Measurements from ENCODE around the gene KLK7.

Gene KLK7

DNA sequence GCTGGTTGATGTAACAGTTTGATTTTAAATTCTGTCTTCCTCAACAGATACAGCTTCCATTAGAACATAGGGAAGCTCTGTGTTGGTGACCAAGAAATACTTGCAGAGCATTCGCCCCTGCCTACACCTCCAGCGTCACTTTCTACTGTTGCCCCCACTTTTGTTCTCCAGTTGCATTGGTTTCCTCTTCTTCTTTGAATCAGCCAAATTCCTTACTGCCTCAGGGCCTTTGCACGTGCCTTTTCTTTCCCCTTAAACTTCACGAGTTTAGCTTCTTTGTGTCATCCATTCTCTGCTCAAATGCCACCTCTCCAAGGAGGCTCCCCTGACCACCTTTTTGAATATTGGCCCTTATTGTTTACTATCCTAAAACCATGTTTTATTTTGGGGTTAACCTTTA lies 36.6 kb downstream of the KLK7 start:
- Histone ChIP-seq H3K27ac (ENCODE audit: low read length, poor library complexity, severe bottlenecking) (no peak overlapping the region), H3K27me3 (ENCODE audit: control insufficient read depth in 1 of 2, insufficient read depth in 1 of 2, low read length in 2 of 2) (peaks cover 0 to 9% of the 10 kb centered on the region in 2 experiments), H3K4me2 (ENCODE audit: low read length, poor library complexity, severe bottlenecking) (peak overlapping the region; percentile 23), H3K23ac (ENCODE audit: low read length in 2 of 2) (no peak overlapping the region), H3K4ac (ENCODE audit: low read depth in 1 of 2, low read length in 2 of 2) (no peak overlapping the region), H2BK15ac (ENCODE audit: low read depth, poor library complexity, severe bottlenecking) (no peak overlapping the region), H3K79me1 (replicated peaks; ENCODE audit: low read length, poor library complexity, severe bottlenecking) (no peaks in the 10 kb centered on the region), H3K18ac (ENCODE audit: low read depth in 1 of 2, low read length in 2 of 2) (no peak overlapping the region), H2AFZ (ENCODE audit: low read depth, low read length) (no peak overlapping the region), H2AK5ac (ENCODE audit: low read length, severe bottlenecking) (no peak overlapping the region), H2BK5ac (ENCODE audit: low read depth, low read length, poor library complexity, severe bottlenecking) (no peak overlapping the region), H3K4me1 (ENCODE audit: control insufficient read depth, insufficient read depth, low read depth, low read length) (no peaks in the 10 kb centered on the region), H3K9me3 (ENCODE audit: control insufficient read depth, low read length) (no peaks in the 10 kb centered on the region), H3K36me3 (ENCODE audit: control insufficient read depth in 1 of 2, insufficient read depth in 2 of 2, low read depth in 1 of 2, low read length in 2 of 2) (no peaks in the 10 kb centered on the region), H4K91ac (ENCODE audit: low read length) (no peak overlapping the region), H2BK120ac (ENCODE audit: low read depth, low read length) (no peak overlapping the region), H2BK12ac (ENCODE audit: low read length in 2 of 2) (no peak overlapping the region), H4K8ac (ENCODE audit: low read length) (no peak overlapping the region), H3K9ac (ENCODE audit: low read length) (no peak overlapping the region), H3K14ac (ENCODE audit: low read length in 2 of 2) (no peak overlapping the region), H3K4me3 (ENCODE audit: insufficient read depth in 1 of 2, low read depth in 1 of 2, low read length in 2 of 2) (no peak overlapping the region)
- WGBS, result 59% methylated on average over 4 of the region's 4 CpGs
- no peak for DNase-seq

DNA sequence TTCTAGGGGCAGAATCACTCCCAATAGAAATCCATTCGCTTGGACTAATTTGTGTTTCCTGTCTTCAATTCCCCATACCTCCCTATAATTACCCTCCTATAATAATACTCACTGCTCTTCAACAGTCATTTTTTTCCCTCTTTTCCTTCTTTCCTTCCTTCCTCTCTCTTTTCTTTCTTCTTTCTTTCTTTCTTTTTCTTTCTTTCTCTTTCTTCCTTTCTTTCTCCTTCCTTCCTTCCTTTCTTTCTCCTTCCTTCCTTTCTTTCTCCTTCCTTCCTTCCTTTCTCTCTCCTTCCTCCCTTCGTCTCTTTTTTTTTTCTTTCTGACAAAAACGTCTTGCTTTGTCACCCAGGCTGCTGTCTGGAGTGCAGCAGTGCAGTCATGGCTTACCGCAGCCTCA lies 38.9 kb downstream of the KLK7 start:
- H3K18ac ChIP-seq (ENCODE audit: low read depth in 1 of 2, low read length in 2 of 2), result no peak overlapping the region
- H3K9ac ChIP-seq (ENCODE audit: low read length), result no peak overlapping the region
- 66% methylated on average over 4 of the region's 4 CpGs for WGBS
- H3K4me3 ChIP-seq (ENCODE audit: insufficient read depth in 1 of 2, low read depth in 1 of 2, low read length in 2 of 2), result no peak overlapping the region
- H3K27me3 ChIP-seq (ENCODE audit: control insufficient read depth in 1 of 2, insufficient read depth in 1 of 2, low read length in 2 of 2), result peaks cover 0 to 2% of the 10 kb centered on the region in 2 experiments
- no peak overlapping the region for H3K14ac ChIP-seq (ENCODE audit: low read length in 2 of 2)
- H2BK120ac ChIP-seq (ENCODE audit: low read depth, low read length), result no peak overlapping the region
- H4K8ac ChIP-seq (ENCODE audit: low read length), result no peak overlapping the region
- H3K4me2 ChIP-seq (ENCODE audit: low read length, poor library complexity, severe bottlenecking), result no peak overlapping the region
- no peak overlapping the region for H3K27ac ChIP-seq (ENCODE audit: low read length, poor library complexity, severe bottlenecking)
- DNase-seq, result no peak
- H2BK12ac ChIP-seq (ENCODE audit: low read length in 2 of 2), result no peak overlapping the region
- no peak overlapping the region for H2BK5ac ChIP-seq (ENCODE audit: low read depth, low read length, poor library complexity, severe bottlenecking)
- no peak overlapping the region for H2BK15ac ChIP-seq (ENCODE audit: low read depth, poor library complexity, severe bottlenecking)
- no peak overlapping the region for H2AK5ac ChIP-seq (ENCODE audit: low read length, severe bottlenecking)
- no peak overlapping the region for H2AFZ ChIP-seq (ENCODE audit: low read depth, low read length)
- no peak overlapping the region for H3K4ac ChIP-seq (ENCODE audit: low read depth in 1 of 2, low read length in 2 of 2)
- no peaks in the 10 kb centered on the region for H3K79me1 ChIP-seq (replicated peaks; ENCODE audit: low read length, poor library complexity, severe bottlenecking)
- H3K23ac ChIP-seq (ENCODE audit: low read length in 2 of 2), result no peak overlapping the region
- no peaks in the 10 kb centered on the region for H3K4me1 ChIP-seq (ENCODE audit: control insufficient read depth, insufficient read depth, low read depth, low read length)
- no peak overlapping the region for H4K91ac ChIP-seq (ENCODE audit: low read length)
- H3K9me3 ChIP-seq (ENCODE audit: control insufficient read depth, low read length), result no peaks in the 10 kb centered on the region
- H3K36me3 ChIP-seq (ENCODE audit: control insufficient read depth in 1 of 2, insufficient read depth in 2 of 2, low read depth in 1 of 2, low read length in 2 of 2), result no peaks in the 10 kb centered on the region

DNA sequence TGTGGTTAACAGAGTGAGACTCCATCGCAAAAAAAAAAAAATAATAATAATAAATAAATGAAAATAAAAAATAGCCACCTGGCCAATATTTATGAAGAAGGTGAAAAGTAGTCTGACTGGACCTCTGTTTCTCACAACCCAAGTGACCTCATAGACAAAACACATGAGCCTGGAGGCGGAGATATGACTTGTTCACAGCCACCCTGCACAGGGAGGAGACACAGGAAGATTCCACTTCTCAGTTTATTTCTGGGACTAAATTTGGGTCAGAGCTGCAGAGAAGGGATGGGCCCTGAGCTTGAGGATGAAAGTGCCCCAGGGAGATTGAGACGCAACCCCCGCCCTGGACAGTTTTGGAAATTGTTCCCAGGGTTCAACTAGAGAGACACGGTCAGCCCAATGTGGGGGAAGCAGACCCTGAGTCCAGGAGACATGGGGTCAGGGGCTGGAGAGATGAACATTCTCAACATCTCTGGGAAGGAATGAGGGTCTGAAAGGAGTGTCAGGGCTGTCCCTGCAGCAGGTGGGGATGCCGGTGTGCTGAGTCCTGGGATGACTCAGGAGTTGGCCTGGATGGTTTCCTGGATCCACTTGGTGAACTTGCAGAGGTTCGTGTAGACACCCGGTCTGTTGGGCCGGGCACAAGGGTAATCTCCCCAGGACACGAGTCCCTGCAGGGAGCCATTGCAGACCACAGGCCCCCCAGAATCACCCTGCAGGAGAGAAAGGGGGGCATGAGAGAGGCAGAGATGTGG lies 40.5 kb downstream of the KLK7 start:
- Histone ChIP-seq H2BK5ac (ENCODE audit: low read depth, low read length, poor library complexity, severe bottlenecking) (no peak overlapping the region), H4K8ac (ENCODE audit: low read length) (no peak overlapping the region), H3K9me3 (ENCODE audit: control insufficient read depth, low read length) (peaks cover 6% of the 10 kb centered on the region), H2BK120ac (ENCODE audit: low read depth, low read length) (no peak overlapping the region), H3K9ac (ENCODE audit: low read length) (no peak overlapping the region), H3K4me1 (ENCODE audit: control insufficient read depth, insufficient read depth, low read depth, low read length) (no peaks in the 10 kb centered on the region), H3K4me2 (ENCODE audit: low read length, poor library complexity, severe bottlenecking) (no peak overlapping the region), H3K14ac (ENCODE audit: low read length in 2 of 2) (no peak overlapping the region), H3K18ac (ENCODE audit: low read depth in 1 of 2, low read length in 2 of 2) (no peak overlapping the region), H3K23ac (ENCODE audit: low read length in 2 of 2) (no peak overlapping the region), H2AK5ac (ENCODE audit: low read length, severe bottlenecking) (no peak overlapping the region), H3K4me3 (ENCODE audit: insufficient read depth in 1 of 2, low read depth in 1 of 2, low read length in 2 of 2) (no peak overlapping the region), H3K27me3 (ENCODE audit: control insufficient read depth in 1 of 2, insufficient read depth in 1 of 2, low read length in 2 of 2) (peaks cover 0 to 2% of the 10 kb centered on the region in 2 experiments), H2AFZ (ENCODE audit: low read depth, low read length) (no peak overlapping the region), H3K79me1 (replicated peaks; ENCODE audit: low read length, poor library complexity, severe bottlenecking) (no peaks in the 10 kb centered on the region), H3K36me3 (ENCODE audit: control insufficient read depth in 1 of 2, insufficient read depth in 2 of 2, low read depth in 1 of 2, low read length in 2 of 2) (no peaks in the 10 kb centered on the region), H3K4ac (ENCODE audit: low read depth in 1 of 2, low read length in 2 of 2) (no peak overlapping the region), H2BK12ac (ENCODE audit: low read length in 2 of 2) (no peak overlapping the region), H4K91ac (ENCODE audit: low read length) (no peak overlapping the region), H3K27ac (ENCODE audit: low read length, poor library complexity, severe bottlenecking) (no peak overlapping the region), H2BK15ac (ENCODE audit: low read depth, poor library complexity, severe bottlenecking) (no peak overlapping the region)
- WGBS, result 82% methylated on average over 9 of the region's 10 CpGs
- no peak for DNase-seq

DNA sequence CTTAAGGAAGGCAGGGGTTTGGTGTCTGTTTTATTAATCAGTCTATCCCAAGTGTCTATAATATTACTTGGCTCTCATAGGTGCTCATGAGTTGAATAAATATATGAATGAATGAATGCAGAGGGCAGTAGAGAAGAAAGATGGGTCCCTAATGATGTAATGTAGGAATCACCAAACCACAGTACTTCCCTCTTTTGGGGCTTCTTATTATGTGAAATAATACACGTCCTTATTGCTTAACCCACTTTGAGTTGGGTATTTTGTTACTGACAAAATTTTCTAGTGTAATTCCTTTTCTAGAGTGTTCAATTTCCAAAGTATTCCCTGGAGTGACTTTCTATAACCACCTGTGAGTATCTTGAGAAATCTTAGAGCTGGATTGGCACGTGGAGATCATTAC lies 44.1 kb downstream of the KLK7 start:
- Histone ChIP-seq H3K18ac (ENCODE audit: low read depth in 1 of 2, low read length in 2 of 2) (no peak overlapping the region), H2BK15ac (ENCODE audit: low read depth, poor library complexity, severe bottlenecking) (no peak overlapping the region), H3K4me2 (ENCODE audit: low read length, poor library complexity, severe bottlenecking) (no peak overlapping the region), H2BK12ac (ENCODE audit: low read length in 2 of 2) (no peak overlapping the region), H2BK5ac (ENCODE audit: low read depth, low read length, poor library complexity, severe bottlenecking) (no peak overlapping the region), H3K23ac (ENCODE audit: low read length in 2 of 2) (no peak overlapping the region), H3K14ac (ENCODE audit: low read length in 2 of 2) (no peak overlapping the region), H3K27me3 (ENCODE audit: control insufficient read depth in 1 of 2, insufficient read depth in 1 of 2, low read length in 2 of 2) (peaks cover 0 to 12% of the 10 kb centered on the region in 2 experiments), H4K8ac (ENCODE audit: low read length) (no peak overlapping the region), H3K4me3 (ENCODE audit: insufficient read depth in 1 of 2, low read depth in 1 of 2, low read length in 2 of 2) (no peak overlapping the region), H4K91ac (ENCODE audit: low read length) (no peak overlapping the region), H3K36me3 (ENCODE audit: control insufficient read depth in 1 of 2, insufficient read depth in 2 of 2, low read depth in 1 of 2, low read length in 2 of 2) (no peaks in the 10 kb centered on the region), H2AFZ (ENCODE audit: low read depth, low read length) (no peak overlapping the region), H2BK120ac (ENCODE audit: low read depth, low read length) (no peak overlapping the region), H2AK5ac (ENCODE audit: low read length, severe bottlenecking) (no peak overlapping the region), H3K27ac (ENCODE audit: low read length, poor library complexity, severe bottlenecking) (no peak overlapping the region), H3K4ac (ENCODE audit: low read depth in 1 of 2, low read length in 2 of 2) (no peak overlapping the region), H3K9ac (ENCODE audit: low read length) (no peak overlapping the region), H3K4me1 (ENCODE audit: control insufficient read depth, insufficient read depth, low read depth, low read length) (no peaks in the 10 kb centered on the region), H3K9me3 (ENCODE audit: control insufficient read depth, low read length) (peaks cover 6% of the 10 kb centered on the region), H3K79me1 (replicated peaks; ENCODE audit: low read length, poor library complexity, severe bottlenecking) (no peaks in the 10 kb centered on the region)
- DNase-seq, result no peak
- WGBS, result 80% methylated on average over 1 of the region's 2 CpGs
